Testis (tissue), 3 donors: Measurements from ENCODE around the gene HNRNPA1. TPM values are rescaled to one million over a fixed set of nuclear protein-coding genes. Genes with fewer than 3 reads are reported as not detected.
"Not testable (repeated sequence)": the region's sequence is repeated elsewhere in the genome, so short reads cannot be mapped to it uniquely, and the experiment has no call there.

Source experiments
- DNase-seq: peaks from one replicate; pipeline ENCODE4 v3.0.0-alpha.2; 2019
- H3K27ac ChIP-seq, 2 donors: fragments of 200-600 bp; sonication (generic); one replicate each; pipeline ENCODE4 v1.5.1; 2019
- H3K27me3 ChIP-seq: fragments of 200-600 bp; sonication (generic); one replicate; pipeline ENCODE4 v1.5.1; 2019
- H3K36me3 ChIP-seq: fragments of 200-600 bp; sonication (generic); one replicate; pipeline ENCODE4 v1.5.1; 2017; ENCODE audit warnings: low read depth; ENCODE audit errors: missing control alignments
- H3K4me1 ChIP-seq: fragments of 200-600 bp; sonication (generic); one replicate; pipeline ENCODE4 v1.5.1; 2019
- H3K4me3 ChIP-seq, 2 donors: fragments of 200-600 bp; sonication (generic); one replicate each; pipeline ENCODE4 v1.5.1; 2017 to 2019
- H3K9me3 ChIP-seq: fragments of 200-600 bp; sonication (generic); one replicate; pipeline ENCODE4 v1.5.1; 2017
- POLR2A ChIP-seq: fragments of 450-650 bp; IDR thresholded peaks from one replicate; pipeline ENCODE4 v1.6.1; 2017; ENCODE audit warnings: antibody characterized with exemption, mild to moderate bottlenecking, moderate library complexity
- WGBS, 2 donors: methylation state at CpG; one replicate each; pipeline ENCODE4 v1.1.5; 2018; 5-methylcytosine and 5-hydroxymethylcytosine counted together
- intact Hi-C: fragments of 100-400 bp; cut with DNase I; formaldehyde crosslinking; loops from one replicate; pipeline ENCODE4 v1.15.1; 2023; ENCODE audit warnings: low total_unique reads
- polyA plus RNA-seq: library from polyadenylated mRNA; stranded (reverse); fragments of 350-450 nt; fragmentation: Illumina TruSeq; extraction: RNeasy Lipid Tissue Mini Kit (QIAGEN cat#74804); gene quantifications from one replicate; pipeline ENCODE4 v1.2.3, GENCODE V29; 2014; ENCODE audit warnings: low read depth, low replicate concordance; ENCODE audit not compliant: insufficient read depth
- total RNA-seq, 2 donors: library from RNA; depleted of rRNA; stranded (reverse); fragments of >200 nt; gene quantifications; one replicate each; pipeline ENCODE4 v1.2.3, GENCODE V29; 2016
- TF ChIP-seq, protein P1 (sequence below), 3 experiments: fragments of 450-650 bp in 2 of 3; fragments of 200-600 bp in 1 of 3; sonication (generic) in 1 of 3; IDR thresholded peaks; one replicate each; pipeline ENCODE4 v1.5.1; 2016 to 2019; ENCODE audit warnings: antibody characterized with exemption in 3 of 3, mild to moderate bottlenecking in 2 of 3, moderate library complexity in 1 of 3

Gene HNRNPA1
- total and polyA plus RNA-seq, 3 donors from 2014 or later = 250 to 534 (median 293) TPM

DNA sequence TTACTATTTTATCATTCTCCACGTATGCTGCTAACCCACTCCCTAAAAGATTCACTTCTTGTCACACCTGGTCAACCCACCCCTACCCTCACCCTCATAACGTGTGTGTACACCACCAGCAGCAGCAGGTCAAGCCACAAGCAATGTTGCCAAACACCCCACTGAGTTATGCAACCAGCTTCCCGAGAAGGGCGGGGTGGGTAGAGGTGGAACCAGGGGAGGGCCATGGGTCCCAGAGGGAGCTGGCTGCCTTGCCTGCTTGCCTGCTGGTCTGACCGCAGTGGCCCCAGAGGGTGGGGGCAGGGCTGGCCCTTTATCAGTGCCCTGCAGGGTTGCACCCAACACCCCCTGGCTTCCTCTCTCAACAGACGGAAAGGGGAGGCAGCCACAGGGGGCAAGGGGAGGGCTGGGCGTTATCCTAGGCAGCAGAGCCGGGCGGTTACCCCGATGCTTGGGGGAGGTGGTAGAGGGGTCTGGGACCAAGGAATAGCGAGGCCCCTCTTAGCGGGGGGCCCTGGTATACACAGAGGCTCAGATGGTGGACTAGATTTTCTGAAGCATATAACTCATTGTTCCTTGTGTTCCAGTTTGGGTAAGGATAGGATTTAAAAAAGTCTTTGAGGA is 23.8 kb downstream of the HNRNPA1 start:
- H3K9me3 ChIP-seq = no peaks in the 10 kb centered on the region
- DNase-seq = peak; percentile 37
- H3K4me1 ChIP-seq = no peaks in the 10 kb centered on the region
- no peak overlapping the region for H3K27ac ChIP-seq
- H3K36me3 ChIP-seq = no peaks in the 10 kb centered on the region
- TF ChIP-seq POLR2A = no peak
- TF ChIP-seq, protein P1, sequence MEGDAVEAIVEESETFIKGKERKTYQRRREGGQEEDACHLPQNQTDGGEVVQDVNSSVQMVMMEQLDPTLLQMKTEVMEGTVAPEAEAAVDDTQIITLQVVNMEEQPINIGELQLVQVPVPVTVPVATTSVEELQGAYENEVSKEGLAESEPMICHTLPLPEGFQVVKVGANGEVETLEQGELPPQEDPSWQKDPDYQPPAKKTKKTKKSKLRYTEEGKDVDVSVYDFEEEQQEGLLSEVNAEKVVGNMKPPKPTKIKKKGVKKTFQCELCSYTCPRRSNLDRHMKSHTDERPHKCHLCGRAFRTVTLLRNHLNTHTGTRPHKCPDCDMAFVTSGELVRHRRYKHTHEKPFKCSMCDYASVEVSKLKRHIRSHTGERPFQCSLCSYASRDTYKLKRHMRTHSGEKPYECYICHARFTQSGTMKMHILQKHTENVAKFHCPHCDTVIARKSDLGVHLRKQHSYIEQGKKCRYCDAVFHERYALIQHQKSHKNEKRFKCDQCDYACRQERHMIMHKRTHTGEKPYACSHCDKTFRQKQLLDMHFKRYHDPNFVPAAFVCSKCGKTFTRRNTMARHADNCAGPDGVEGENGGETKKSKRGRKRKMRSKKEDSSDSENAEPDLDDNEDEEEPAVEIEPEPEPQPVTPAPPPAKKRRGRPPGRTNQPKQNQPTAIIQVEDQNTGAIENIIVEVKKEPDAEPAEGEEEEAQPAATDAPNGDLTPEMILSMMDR (IDR thresholded peaks at IDR 0.05) = no peak
- no peak overlapping the region for H3K4me3 ChIP-seq
- intact Hi-C loops = no loop called here
- H3K27me3 ChIP-seq = no peaks in the 10 kb centered on the region
- WGBS, 2 donors = 31 to 58% methylated on average over 12 of the region's 12 CpGs

DNA sequence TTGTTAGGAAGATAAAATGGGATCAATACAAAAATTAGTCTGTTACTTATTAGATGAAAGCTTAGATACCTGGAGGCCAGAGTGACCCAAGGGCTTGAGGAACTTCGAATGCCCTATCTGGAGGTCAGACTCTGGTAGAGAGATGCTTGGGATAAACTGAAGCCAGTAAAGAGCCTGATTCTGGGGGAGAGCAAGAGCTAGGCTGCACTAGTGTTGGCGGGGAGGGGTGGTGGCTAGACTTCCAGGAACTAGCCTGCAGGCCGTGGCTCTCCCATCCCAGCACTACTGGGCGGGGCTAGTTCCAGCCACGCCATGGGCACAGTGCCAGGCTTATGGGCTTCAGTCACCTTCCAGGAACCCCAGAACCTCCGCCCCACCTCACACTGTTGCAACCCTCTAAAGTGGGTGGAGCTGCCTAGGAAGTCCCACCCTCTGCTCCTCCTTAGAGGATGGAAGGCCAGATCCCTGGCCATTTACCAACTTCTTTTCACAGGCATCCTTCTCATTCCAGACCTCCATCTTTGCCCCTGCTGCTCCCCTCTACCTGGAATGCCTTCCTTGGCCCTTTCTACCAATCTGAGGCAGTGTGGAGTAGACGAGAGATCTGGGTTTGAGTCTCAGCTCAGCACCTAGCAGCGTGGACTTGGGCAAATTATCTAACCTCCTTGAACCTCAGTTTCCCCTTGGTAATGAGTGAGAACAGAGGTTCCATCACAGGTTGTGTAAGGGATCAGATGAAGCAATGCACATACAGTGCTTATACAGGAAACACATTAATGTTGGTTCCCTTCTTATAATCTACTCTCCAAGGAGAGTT is 26.6 kb downstream of the HNRNPA1 start:
- no peaks in the 10 kb centered on the region for H3K27me3 ChIP-seq
- H3K4me3 ChIP-seq = no peak overlapping the region
- TF ChIP-seq POLR2A = no peak
- no peaks in the 10 kb centered on the region for H3K36me3 ChIP-seq
- no peaks in the 10 kb centered on the region for H3K4me1 ChIP-seq
- WGBS, 2 donors = 67 to 73% methylated on average over 8 of the region's 8 CpGs
- H3K27ac ChIP-seq = no peak overlapping the region
- intact Hi-C loops = no loop called here
- DNase-seq = no peak
- no peaks in the 10 kb centered on the region for H3K9me3 ChIP-seq

DNA sequence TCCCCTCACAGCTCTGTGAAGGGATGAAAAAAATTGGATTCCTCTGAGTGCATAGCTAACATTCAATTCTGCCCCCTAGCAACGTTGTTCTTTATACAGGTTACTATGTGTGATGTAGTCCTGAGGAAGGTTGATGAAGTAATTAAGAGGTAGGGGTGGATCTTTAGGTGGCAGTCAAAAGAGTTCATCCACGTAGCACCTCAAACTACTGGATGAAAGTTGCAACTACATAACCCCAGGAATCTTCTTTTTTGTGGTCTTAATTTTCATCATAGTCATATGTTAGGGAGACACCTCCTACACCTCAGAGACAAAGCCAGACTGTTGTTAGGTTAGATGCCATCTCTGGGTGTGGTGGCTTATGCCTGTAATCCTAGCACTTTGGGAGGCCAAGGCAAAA is 30.5 kb downstream of the HNRNPA1 start:
- Histone ChIP-seq H3K4me3 (no peak overlapping the region), H3K36me3 (no peaks in the 10 kb centered on the region), H3K4me1 (no peaks in the 10 kb centered on the region), H3K27ac (no peak overlapping the region), H3K9me3 (no peaks in the 10 kb centered on the region), H3K27me3 (no peaks in the 10 kb centered on the region)
- no peak for DNase-seq
- intact Hi-C loops = no loop called here
- WGBS, 2 donors = 72 to 74% methylated on average over 2 of the region's 2 CpGs
- no peak for TF ChIP-seq POLR2A
- TF ChIP-seq, protein P1 (IDR thresholded peaks at IDR 0.05) = no peak

DNA sequence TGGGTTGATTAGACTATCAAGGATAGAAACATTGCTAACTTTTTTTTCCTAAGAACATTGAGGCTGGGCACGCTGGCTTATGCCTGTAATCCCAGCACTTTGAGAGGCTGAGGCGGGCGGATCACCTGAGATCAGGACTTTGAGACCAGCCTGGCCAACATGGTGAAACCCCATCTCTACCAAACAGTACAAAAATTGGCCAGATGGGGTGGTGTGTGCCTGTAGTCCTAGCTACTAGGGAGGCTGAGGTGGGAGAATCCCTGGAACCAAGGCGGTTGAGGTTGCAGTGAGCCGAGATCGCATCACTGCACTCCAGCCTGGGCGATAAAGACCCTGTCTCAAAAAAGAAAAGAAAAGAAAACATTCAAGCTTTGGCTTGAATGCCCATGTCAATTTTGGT is 31.8 kb downstream of the HNRNPA1 start:
- H3K4me1 ChIP-seq, H3K27me3 ChIP-seq, DNase-seq, H3K36me3 ChIP-seq, intact Hi-C loops, H3K4me3 ChIP-seq, H3K9me3 ChIP-seq, H3K27ac ChIP-seq: not testable (repeated sequence)
- WGBS, 2 donors = 92 to 95% methylated on average over 7 of the region's 7 CpGs

DNA sequence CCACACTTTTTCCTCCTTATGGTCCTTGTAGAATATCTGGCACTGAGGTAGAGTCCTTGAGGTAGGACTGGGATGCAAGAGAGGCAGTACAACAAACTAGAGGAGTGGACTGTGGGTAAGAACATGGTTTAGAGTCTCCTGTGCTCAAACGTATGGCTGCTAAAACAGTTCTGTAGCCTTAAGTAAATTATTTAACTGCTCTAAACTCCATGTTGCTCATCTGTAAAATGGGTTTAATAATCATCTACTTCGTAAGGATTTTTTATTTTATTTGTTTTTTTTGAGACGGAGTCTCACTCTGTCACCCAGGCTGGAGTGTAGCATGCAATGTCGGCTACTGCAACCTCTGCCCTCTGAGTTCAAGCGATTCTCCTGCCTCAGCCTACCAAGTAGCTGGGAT is 40.8 kb downstream of the HNRNPA1 start:
- DNase-seq = no peak
- Histone ChIP-seq H3K9me3 (no peaks in the 10 kb centered on the region), H3K27ac (no peak overlapping the region), H3K27me3 (no peaks in the 10 kb centered on the region), H3K4me3 (no peak overlapping the region), H3K36me3 (no peaks in the 10 kb centered on the region), H3K4me1 (peaks cover 6% of the 10 kb centered on the region)
- 88 to 90% methylated on average over 5 of the region's 5 CpGs for WGBS, 2 donors
- intact Hi-C loops = no loop called here
- TF ChIP-seq POLR2A = no peak
- TF ChIP-seq, protein P1 (IDR thresholded peaks at IDR 0.05) = no peak
